ENCODE data around the gene ZNF398. TPM values are rescaled to one million over a fixed set of nuclear protein-coding genes. Genes with fewer than 3 reads are reported as not detected.

The ZNF398 gene
- total and polyA plus RNA-seq, 2 of the 13 experiments (the other 11 are each of a cell fraction or from before 2014, with no cell fraction given) = 3.0 to 8.9 TPM

- TF ChIP-seq FOXA3 (CRISPR knock-in tag; IDR thresholded peaks at IDR 0.05) (0 out of 2 replicates have a peak, but pooled peaks have one; percentile 14), HCFC1 (IDR thresholded peaks at IDR 0.05; ENCODE audit: low read depth, low read length) (no peak), ZBTB44 (CRISPR knock-in tag; IDR thresholded peaks at IDR 0.05) (no peak), ZNF235 (CRISPR knock-in tag; IDR thresholded peaks at IDR 0.05; ENCODE audit: borderline replicate concordance) (0 out of 2 replicates have a peak, but pooled peaks have one; percentile 5), YY1 (IDR thresholded peaks at IDR 0.05; ENCODE audit: insufficient read depth, insufficient replicate concordance, low read depth, low read length) (peak; percentile 77), ZHX2 (IDR thresholded peaks at IDR 0.05; ENCODE audit: low read depth) (no peak), ZHX2 (CRISPR knock-in tag; IDR thresholded peaks at IDR 0.05; ENCODE audit: borderline replicate concordance) (0 out of 2 replicates have a peak, but pooled peaks have one; percentile 17), TFE3 (CRISPR knock-in tag; IDR thresholded peaks at IDR 0.05) (0 out of 2 replicates have a peak, but pooled peaks have one; percentile 4), ZNF232 (CRISPR knock-in tag; IDR thresholded peaks at IDR 0.05; ENCODE audit: borderline replicate concordance) (0 out of 2 replicates have a peak, but pooled peaks have one; percentile 17), CREBL2 (CRISPR knock-in tag; IDR thresholded peaks at IDR 0.05; ENCODE audit: borderline replicate concordance) (no peak), MLXIP (CRISPR knock-in tag; IDR thresholded peaks at IDR 0.05; ENCODE audit: borderline replicate concordance) (0 out of 2 replicates have a peak, but pooled peaks have one; percentile 24), REXO4 (CRISPR knock-in tag; IDR thresholded peaks at IDR 0.05; ENCODE audit: borderline replicate concordance) (no peak), ZNF704 (CRISPR knock-in tag; IDR thresholded peaks at IDR 0.05; ENCODE audit: borderline replicate concordance) (0 out of 2 replicates have a peak, but pooled peaks have one; percentile 1), ZEB1 (IDR thresholded peaks at IDR 0.05; ENCODE audit: insufficient replicate concordance, low read depth) (peak; percentile 4)
These were observed 20.5 kb upstream of the ZNF398 start (continued) for GRCh38 chr7:149126662-149127266.
